SU-DHL-6 (cell line): Measurements from ENCODE around the gene TBC1D22A.

Experiments used
- H2AFZ ChIP-seq: fragments of 200-600 bp; sonication (generic); 2 replicates; pipeline ENCODE4 v1.6.1; 2014; ENCODE audit warnings: low read depth, mild to moderate bottlenecking, moderate library complexity, mixed read lengths, antibody characterized with exemption, low read length; ENCODE audit not compliant: severe bottlenecking
- H3F3A ChIP-seq: fragments of 200-600 bp; shearing (Covaris generic); 2 replicates; pipeline ENCODE4 v1.6.0; 2016; ENCODE audit warnings: antibody characterized with exemption, mild to moderate bottlenecking; ENCODE audit not compliant: insufficient read depth
- H3K27ac ChIP-seq: fragments of 200-600 bp; sonication (generic); 2 replicates; pipeline ENCODE4 v1.5.1; 2016; ENCODE audit warnings: low read depth, mild to moderate bottlenecking, low read length, moderate library complexity, mixed read lengths
- H3K27me3 ChIP-seq: fragments of 200-600 bp; sonication (generic), shearing (Covaris generic); 2 replicates; pipeline ENCODE4 v1.6.0; 2014; ENCODE audit warnings: mild to moderate bottlenecking, low read length
- H3K36me3 ChIP-seq: fragments of 200-600 bp; sonication (generic); 2 replicates; pipeline ENCODE4 v1.6.1; 2014; ENCODE audit warnings: mild to moderate bottlenecking, low read length, mixed read lengths
- H3K4me2 ChIP-seq: fragments of 300-600, 200-600 bp; shearing (Covaris generic), sonication (generic); 2 replicates; pipeline ENCODE4 v1.6.0; 2014; ENCODE audit warnings: low read length, low read depth, mild to moderate bottlenecking; ENCODE audit not compliant: poor library complexity, severe bottlenecking
- H3K4me3 ChIP-seq: fragments of 200-600 bp; sonication (generic); 2 replicates; pipeline ENCODE4 v1.5.1; 2014; ENCODE audit warnings: antibody characterized with exemption, low read length, mild to moderate bottlenecking, mixed read lengths; ENCODE audit not compliant: insufficient read depth, poor library complexity, severe bottlenecking
- H3K79me2 ChIP-seq: fragments of 200-600 bp; sonication (generic); 2 replicates; pipeline ENCODE4 v1.6.1; 2014; ENCODE audit warnings: mild to moderate bottlenecking, low read length, moderate library complexity; ENCODE audit not compliant: insufficient read depth
- H3K9ac ChIP-seq: fragments of 200-600 bp; sonication (generic); 2 replicates; pipeline ENCODE4 v1.7.0; 2014; ENCODE audit warnings: mild to moderate bottlenecking, low read length
- H3K9me2 ChIP-seq: fragments of 200-600 bp; sonication (generic); replicated peaks from 2 replicates; pipeline ENCODE4 v1.6.1; 2014; ENCODE audit warnings: low read length; ENCODE audit not compliant: insufficient read depth
- H3K9me3 ChIP-seq: fragments of 200-600 bp; sonication (generic); 2 replicates; pipeline ENCODE4 v1.6.1; 2014; ENCODE audit warnings: low read length, mixed read lengths; ENCODE audit not compliant: insufficient read depth
- H4K20me1 ChIP-seq: fragments of 200-600 bp; sonication (generic); 2 replicates; pipeline ENCODE4 v1.6.1; 2014; ENCODE audit warnings: low read depth, mild to moderate bottlenecking, antibody characterized with exemption, low read length, moderate library complexity, mixed read lengths
- EZH2phosphoT487 ChIP-seq: fragments of 200-600 bp; sonication (generic), shearing (Covaris generic); conservative IDR thresholded peaks from 2 replicates; pipeline ENCODE4 v1.6.1; 2018; ENCODE audit warnings: mild to moderate bottlenecking, antibody characterized with exemption, low read length, moderate library complexity, mixed read lengths
- TF ChIP-seq, protein P1 (sequence below): fragments of 200-600 bp; sonication (generic); IDR thresholded peaks from one replicate; pipeline ENCODE4 v1.5.1; 2017; ENCODE audit warnings: antibody characterized with exemption, mild to moderate bottlenecking, low read length, moderate library complexity; ENCODE audit not compliant: insufficient read depth, poor library complexity, severe bottlenecking

The TBC1D22A gene

DNA sequence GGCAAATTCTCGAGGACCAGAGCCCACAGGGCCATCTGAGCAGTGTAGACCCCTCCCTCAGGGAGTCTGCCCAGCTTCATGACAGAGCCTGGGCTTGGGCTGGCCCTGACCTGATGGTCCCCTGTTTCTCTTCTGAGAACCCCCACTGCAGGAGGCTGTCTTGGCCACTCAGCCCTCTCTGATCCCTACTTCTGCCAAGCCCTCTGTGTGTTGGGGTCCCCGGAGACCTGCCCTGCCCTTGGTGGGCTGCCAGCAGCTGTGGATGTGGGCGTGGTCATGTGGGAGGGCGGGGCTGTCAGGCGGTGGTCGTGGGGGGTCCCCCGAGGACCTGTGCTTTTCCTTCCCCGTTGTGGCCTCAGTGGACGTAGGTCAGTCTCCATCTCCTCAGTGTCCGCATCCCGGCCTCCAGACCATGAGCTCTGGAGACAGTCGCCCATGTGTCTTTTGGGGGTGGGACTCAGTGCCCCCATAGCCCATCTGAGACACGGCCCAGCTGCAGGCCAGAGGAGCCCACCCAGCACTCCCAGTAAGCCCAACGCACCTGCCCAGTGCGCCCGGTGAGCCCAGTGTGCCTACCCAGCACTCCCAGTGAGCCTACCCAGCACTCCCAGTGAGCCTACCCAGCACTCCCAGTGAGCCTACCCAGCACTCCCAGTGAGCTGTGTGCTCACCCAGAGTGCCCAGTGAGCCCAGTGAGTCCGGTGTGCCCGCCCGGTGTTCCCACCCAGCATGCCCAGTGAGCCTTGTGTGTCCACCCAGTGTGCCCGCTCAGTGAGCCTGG, 409.2 kb downstream of the TBC1D22A start:
- no peak overlapping the region for H3K4me3 ChIP-seq

DNA sequence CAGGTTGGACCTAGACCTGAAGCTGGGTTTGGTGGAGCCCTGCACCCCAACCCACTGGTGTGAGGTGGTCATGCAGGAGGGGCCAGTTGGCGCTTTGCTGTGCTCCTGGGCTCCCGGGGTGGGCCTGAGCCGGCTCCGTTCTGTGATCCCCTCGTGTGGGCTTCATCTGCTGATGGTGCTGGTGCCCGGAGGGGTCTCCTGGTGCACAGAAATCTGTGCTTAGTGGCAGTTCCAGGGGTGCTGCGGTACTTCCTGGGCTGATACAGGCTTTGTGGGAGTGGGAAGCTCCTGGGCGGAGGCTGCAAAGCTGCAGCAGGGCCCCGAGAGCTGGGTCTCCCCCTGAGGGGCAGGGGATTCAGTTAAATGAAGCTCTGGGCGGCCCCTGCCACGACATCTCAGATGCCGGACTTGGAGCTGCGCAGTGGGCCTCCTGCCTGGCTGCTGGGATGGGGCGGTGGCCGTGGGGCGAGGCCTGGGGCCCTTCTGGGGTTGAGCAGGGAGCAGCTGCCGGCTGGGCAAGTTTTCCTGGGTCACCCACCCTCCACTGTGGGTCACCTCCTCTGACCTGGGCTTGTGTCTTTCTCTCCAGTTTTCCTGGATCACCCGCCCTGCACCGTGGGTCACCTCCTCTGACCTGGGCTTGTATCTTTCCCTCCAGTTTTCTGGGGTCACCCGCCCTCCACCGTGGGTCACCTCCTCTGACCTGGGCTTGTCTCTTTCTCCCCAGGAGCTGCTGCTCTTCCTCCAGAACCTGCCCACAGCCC, 410.5 kb downstream of the TBC1D22A start:
- Histone ChIP-seq H3K4me3 (no peak overlapping the region), H3K79me2 (no peaks in the 10 kb centered on the region), H3K9ac (no peak overlapping the region), H3K27me3 (no peaks in the 10 kb centered on the region), H3F3A (no peaks in the 10 kb centered on the region), H3K4me2 (no peak overlapping the region), H3K9me3 (no peaks in the 10 kb centered on the region), H2AFZ (no peak overlapping the region), H4K20me1 (no peaks in the 10 kb centered on the region), H3K36me3 (no peaks in the 10 kb centered on the region), H3K9me2 (no peaks in the 10 kb centered on the region), H3K27ac (no peak overlapping the region)
- TF ChIP-seq EZH2phosphoT487, result no peak
- TF ChIP-seq, protein P1, sequence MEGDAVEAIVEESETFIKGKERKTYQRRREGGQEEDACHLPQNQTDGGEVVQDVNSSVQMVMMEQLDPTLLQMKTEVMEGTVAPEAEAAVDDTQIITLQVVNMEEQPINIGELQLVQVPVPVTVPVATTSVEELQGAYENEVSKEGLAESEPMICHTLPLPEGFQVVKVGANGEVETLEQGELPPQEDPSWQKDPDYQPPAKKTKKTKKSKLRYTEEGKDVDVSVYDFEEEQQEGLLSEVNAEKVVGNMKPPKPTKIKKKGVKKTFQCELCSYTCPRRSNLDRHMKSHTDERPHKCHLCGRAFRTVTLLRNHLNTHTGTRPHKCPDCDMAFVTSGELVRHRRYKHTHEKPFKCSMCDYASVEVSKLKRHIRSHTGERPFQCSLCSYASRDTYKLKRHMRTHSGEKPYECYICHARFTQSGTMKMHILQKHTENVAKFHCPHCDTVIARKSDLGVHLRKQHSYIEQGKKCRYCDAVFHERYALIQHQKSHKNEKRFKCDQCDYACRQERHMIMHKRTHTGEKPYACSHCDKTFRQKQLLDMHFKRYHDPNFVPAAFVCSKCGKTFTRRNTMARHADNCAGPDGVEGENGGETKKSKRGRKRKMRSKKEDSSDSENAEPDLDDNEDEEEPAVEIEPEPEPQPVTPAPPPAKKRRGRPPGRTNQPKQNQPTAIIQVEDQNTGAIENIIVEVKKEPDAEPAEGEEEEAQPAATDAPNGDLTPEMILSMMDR, result no peak

More for the DNA sequence above, 409.2 kb downstream of the TBC1D22A start:
- Histone ChIP-seq H3K4me2 (no peak overlapping the region), H4K20me1 (no peaks in the 10 kb centered on the region), H3K9me3 (no peaks in the 10 kb centered on the region; the same call in 1 of the 2 replicates), H3F3A (no peaks in the 10 kb centered on the region), H3K9me2 (no peaks in the 10 kb centered on the region), H3K9ac (no peak overlapping the region), H3K27me3 (no peaks in the 10 kb centered on the region), H3K36me3 (0 out of 2 replicates have a peak, but pooled peaks cover 7% of the 10 kb centered on the region), H3K27ac (no peak overlapping the region), H2AFZ (no peak overlapping the region), H3K79me2 (no peaks in the 10 kb centered on the region)
- no peak for TF ChIP-seq EZH2phosphoT487
- TF ChIP-seq, protein P1, result no peak

DNA sequence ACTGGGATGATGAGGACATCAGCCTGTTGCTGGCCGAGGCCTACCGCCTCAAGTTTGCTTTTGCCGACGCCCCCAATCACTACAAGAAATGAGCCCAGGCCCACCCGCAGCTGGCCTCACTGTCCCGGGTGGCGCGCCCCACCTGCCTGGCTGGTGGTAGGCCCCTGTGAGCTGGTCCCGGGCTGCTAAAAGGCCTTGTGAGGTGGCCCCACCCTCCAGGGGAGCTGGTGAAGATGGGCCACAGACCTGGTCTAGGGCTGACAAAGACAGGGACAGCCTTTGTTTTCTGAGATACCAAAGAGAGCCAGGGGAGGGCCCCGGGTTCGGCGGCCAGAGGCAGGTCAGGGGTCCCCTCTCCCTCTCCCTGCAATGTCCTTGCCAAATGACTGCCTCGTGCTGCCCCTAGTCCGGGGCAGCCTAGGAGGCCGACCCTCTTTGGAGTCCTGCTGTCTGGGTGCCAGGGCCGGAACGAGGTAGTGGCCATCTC, 411.1 kb downstream of the TBC1D22A start:
- no peak for TF ChIP-seq EZH2phosphoT487
- TF ChIP-seq, protein P1, result no peak
- Histone ChIP-seq H3K9ac (no peak overlapping the region), H3K27ac (no peak overlapping the region), H4K20me1 (no peaks in the 10 kb centered on the region), H2AFZ (no peak overlapping the region), H3K4me3 (no peak overlapping the region), H3K4me2 (no peak overlapping the region), H3K27me3 (no peaks in the 10 kb centered on the region), H3K9me3 (no peaks in the 10 kb centered on the region), H3K9me2 (no peaks in the 10 kb centered on the region), H3K36me3 (no peaks in the 10 kb centered on the region), H3K79me2 (no peaks in the 10 kb centered on the region), H3F3A (no peaks in the 10 kb centered on the region)
